ENCODE data around the gene AMN1.

AMN1 gene

DNA sequence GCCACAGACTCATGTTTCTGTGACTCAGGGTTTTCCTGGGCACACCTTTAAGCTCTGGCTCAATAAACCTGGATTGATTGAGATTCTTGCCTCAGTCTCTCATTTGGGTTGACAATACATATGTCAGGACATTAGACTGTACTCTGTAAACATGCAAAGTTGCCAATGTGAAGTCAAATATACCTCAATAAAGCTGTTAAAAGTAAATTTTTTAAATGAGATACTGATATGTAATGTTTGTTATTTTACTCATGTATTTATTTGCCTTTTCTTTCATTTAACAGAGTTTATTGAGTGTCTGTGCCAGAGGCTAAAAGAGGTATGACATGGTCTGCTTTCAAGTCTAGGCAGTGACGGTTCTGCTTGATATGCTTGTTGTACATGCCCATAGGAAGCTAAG lies 73.0 kb downstream of the AMN1 start:
- FAIRE-seq (no peak), DNase-seq (ENCODE audit: insufficient read length, low spot score) (no peak)
- TF ChIP-seq, protein P1, sequence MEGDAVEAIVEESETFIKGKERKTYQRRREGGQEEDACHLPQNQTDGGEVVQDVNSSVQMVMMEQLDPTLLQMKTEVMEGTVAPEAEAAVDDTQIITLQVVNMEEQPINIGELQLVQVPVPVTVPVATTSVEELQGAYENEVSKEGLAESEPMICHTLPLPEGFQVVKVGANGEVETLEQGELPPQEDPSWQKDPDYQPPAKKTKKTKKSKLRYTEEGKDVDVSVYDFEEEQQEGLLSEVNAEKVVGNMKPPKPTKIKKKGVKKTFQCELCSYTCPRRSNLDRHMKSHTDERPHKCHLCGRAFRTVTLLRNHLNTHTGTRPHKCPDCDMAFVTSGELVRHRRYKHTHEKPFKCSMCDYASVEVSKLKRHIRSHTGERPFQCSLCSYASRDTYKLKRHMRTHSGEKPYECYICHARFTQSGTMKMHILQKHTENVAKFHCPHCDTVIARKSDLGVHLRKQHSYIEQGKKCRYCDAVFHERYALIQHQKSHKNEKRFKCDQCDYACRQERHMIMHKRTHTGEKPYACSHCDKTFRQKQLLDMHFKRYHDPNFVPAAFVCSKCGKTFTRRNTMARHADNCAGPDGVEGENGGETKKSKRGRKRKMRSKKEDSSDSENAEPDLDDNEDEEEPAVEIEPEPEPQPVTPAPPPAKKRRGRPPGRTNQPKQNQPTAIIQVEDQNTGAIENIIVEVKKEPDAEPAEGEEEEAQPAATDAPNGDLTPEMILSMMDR (IDR thresholded peaks at IDR 0.05; ENCODE audit: insufficient read depth, missing control alignments) = no peak

- FAIRE-seq (no peak), DNase-seq (ENCODE audit: insufficient read length, low spot score) (no peak)
- TF ChIP-seq, protein P1 (IDR thresholded peaks at IDR 0.05; ENCODE audit: insufficient read depth, missing control alignments) = no peak
These were observed 73.6 kb downstream of the AMN1 start for GRCh38 chr12:31655208-31655607.

GRCh38 chr12:31651893-31652521 lies 76.8 kb downstream of the AMN1 start:
- TF ChIP-seq, protein P1 (IDR thresholded peaks at IDR 0.05; ENCODE audit: insufficient read depth, missing control alignments) = no peak
- DNase-seq (ENCODE audit: insufficient read length, low spot score) (no peak), FAIRE-seq (peak; percentile 87)

- DNase-seq (ENCODE audit: insufficient read length, low spot score) (no peak), FAIRE-seq (no peak)
- TF ChIP-seq, protein P1 (IDR thresholded peaks at IDR 0.05; ENCODE audit: insufficient read depth, missing control alignments) = no peak
These were observed 77.9 kb downstream of the AMN1 start for GRCh38 chr12:31650918-31651317.

DNA sequence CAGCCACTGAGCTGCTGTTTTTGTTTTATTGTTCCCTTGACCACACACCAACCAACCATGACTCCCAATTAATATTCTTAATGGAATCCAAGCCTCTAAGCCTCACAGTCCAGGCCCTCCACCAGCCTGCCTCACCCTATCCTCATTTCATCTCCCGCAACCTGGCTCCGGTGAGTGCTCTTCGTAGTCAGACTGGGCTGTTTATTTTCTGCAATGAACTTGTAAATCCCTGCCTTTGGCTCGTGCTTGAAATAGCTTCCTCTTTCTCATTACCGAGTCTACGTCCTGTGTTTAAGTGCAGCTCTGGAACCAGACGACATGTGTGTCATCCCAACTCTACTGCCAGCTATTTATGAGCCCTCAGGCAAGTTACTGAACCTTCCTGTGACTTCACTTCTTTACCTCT lies 81.7 kb downstream of the AMN1 start:
- FAIRE-seq (no peak), DNase-seq (ENCODE audit: insufficient read length, low spot score) (no peak)
- TF ChIP-seq, protein P1 (IDR thresholded peaks at IDR 0.05; ENCODE audit: insufficient read depth, missing control alignments) = no peak

- DNase-seq (ENCODE audit: insufficient read length, low spot score) (no peak), FAIRE-seq (no peak)
- TF ChIP-seq, protein P1 (IDR thresholded peaks at IDR 0.05; ENCODE audit: insufficient read depth, missing control alignments) = no peak
These were observed 82.9 kb downstream of the AMN1 start for GRCh38 chr12:31645924-31646323.

- no peak for DNase-seq (ENCODE audit: insufficient read length, low spot score)
- TF ChIP-seq, protein P1 (IDR thresholded peaks at IDR 0.05; ENCODE audit: insufficient read depth, missing control alignments) = no peak
- no peak for FAIRE-seq
These were observed 84.3 kb downstream of the AMN1 start for GRCh38 chr12:31644536-31644935.
